IPS DF 4.7 (cell line): ENCODE data around the gene SLC2A10.

Experiments
- DNase-seq: peaks from one replicate; pipeline ENCODE4 v3.0.0-alpha.2; 2013; ENCODE audit warnings: low spot score; ENCODE audit errors: extremely low read depth

Gene SLC2A10

GRCh38 chr20:46682063-46682821, 27.2 kb upstream of the SLC2A10 start:
- DNase-seq, result no peak

- no peak for DNase-seq
Measured at GRCh38 chr20:46683011-46683667, 26.3 kb upstream of the SLC2A10 start.

DNA sequence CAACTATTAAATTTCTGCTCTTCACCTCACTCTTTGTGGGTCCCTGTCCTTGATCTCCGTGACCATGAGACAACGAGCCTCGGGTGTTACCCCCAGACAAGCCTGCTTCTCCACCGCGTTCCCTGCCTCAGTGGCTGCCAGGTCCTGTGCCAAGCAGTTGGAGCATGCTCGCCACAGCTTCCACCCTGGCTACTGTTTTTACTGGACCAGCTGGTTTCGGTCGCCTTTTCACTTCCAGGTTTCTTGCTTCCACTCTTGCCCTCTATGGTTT, 25.8 kb upstream of the SLC2A10 start:
- DNase-seq, result no peak

GRCh38 chr20:46683939-46684750, 25.3 kb upstream of the SLC2A10 start:
- DNase-seq, result no peak

DNA sequence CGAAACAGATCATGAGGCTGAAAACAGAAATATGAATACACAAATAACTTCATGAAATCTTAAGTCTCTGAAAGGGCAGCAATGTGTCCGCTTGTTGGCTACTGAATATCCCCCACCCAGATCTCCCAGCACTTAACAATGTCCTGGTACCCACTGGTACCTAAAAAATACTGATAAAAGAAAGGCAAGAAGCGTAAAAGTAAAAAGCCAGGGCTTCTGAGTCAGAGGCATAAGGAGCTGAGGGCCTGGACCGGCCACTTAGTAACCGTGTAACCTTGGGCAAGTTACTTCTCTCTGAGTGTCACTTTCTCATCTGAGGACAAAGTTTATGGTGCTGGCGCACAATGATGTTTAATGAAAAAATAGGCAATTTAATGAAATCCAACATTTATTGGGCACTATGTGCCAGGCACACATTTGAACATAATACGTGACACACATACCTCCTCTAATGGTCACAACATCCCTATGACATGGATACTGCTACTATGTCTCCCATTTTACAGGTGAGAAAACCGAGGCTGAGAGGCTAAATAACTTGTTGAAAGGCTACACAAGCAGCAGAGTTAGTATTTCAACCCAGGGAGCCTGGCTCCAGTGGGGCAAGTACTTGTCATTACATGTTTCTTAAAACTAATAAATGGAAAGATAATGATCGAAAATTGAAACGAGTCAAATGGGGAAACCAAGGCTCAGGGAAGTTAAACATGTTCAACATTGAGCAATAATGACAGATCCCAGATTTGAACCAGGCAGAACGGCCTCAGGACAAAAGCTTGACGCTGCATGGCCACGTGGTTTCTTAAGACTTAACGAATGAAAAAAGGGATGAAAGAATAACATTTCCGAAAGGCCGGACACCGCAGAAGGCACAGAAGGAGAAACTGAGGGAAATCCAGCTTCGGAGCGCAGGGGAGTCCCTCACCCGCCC, 21.0 kb upstream of the SLC2A10 start:
- DNase-seq, result no peak

GRCh38 chr20:46689082-46689753, 20.2 kb upstream of the SLC2A10 start, which contains the start of gene TP53RK:
Gene TP53RK, minus strand, starts transcription at chr20:46689444. Its CDS starts 30 bp downstream, at chr20:46689414.
- DNase-seq, result peak; percentile 95

DNA sequence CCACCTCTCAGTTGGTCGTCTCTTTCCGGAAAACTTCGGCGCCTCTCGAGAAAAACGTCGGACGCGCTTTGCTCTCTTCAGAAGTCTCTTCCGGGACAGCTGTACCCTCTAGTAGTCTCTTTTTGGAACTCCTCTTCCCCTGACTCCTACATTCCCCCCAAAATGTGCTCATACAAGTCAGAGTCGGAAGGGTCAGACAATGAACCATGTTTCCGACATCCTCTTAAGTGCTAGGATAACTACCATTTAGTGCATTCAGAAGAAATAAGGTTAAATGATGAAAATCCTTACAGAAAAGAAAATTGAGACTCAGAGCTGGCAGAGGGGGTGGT, 19.7 kb upstream of the SLC2A10 start:
- no peak for DNase-seq

GRCh38 chr20:46690219-46691106, 19.0 kb upstream of the SLC2A10 start:
- no peak for DNase-seq

- DNase-seq, result no peak
Measured at GRCh38 chr20:46691196-46691595, 18.3 kb upstream of the SLC2A10 start.

- DNase-seq, result no peak
Measured at GRCh38 chr20:46694484-46694883, 15.0 kb upstream of the SLC2A10 start.

GRCh38 chr20:46695892-46696291, 13.6 kb upstream of the SLC2A10 start:
- DNase-seq, result no peak

- no peak for DNase-seq
Measured at GRCh38 chr20:46696791-46697279, 12.6 kb upstream of the SLC2A10 start.

DNA sequence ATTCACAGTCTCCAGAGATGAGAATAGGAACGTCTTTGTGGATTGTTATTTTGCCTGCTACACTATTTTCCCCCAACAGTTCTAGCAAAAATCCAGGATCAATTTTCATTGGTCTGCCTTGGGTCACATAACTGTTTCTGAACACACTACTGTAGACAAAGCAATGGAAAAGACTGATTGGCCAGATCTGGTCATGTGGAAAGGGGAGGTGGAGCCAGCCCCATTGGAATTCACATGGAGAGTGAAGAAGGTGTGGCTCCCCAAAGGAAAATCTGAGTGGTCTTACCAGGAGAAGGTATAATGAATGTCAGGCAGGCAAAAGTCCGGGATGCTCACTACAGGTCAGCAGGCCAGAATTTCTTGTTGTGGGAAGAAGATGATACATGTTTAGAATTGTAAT, 10.7 kb upstream of the SLC2A10 start:
- DNase-seq, result no peak

DNA sequence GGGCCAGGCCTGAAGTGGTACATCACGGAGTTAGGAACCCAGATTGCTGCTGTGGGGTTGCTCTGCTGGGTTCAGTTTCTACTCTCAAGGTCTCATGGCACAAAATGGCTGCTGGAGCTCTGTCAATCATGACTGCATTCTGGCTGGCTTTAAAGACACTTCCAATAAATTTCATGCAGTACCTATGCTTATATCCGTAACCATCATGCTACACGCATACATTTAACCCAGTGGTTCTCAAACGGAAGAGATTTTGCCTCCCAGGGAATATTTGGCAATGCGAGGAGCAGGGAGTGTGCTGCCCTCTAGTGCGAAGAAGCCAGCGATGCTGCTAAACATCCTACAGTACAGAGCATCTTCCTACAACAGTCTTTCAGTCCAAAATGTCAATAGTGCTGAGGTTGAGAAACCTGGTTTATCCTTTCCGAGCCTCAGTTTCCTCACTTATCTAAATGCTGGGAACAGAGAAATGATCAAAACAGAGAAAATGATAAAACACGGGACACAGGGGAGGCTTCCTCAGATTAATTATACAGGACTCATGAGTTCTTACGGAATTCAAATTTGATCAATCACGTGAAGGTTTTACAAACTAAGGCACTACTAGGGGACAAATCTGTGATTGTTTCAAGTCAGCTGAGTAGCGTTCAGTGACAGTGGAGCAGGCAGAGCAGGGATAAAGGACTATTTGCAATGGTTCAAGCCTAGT, 9.6 kb upstream of the SLC2A10 start:
- no peak for DNase-seq

DNA sequence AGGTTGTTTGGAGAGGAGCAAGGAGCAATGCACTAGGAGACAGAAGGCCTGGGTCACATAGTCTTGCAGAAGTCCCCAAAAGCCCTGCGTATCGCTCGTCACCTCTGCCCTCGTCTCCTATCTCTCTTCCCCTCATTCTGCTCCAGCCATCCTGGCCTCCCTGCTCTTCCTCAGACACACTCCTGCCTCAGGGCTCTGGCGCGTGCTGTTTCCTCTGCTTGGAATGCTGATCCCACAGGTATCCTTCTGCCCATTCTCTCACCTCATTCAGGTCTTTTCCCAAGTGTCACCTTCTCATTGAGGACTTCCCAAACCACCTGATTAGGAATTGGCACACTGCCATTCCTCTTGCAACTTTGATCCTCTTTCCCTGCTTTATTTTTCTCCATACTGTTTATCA, 9.0 kb upstream of the SLC2A10 start:
- DNase-seq, result no peak

DNA sequence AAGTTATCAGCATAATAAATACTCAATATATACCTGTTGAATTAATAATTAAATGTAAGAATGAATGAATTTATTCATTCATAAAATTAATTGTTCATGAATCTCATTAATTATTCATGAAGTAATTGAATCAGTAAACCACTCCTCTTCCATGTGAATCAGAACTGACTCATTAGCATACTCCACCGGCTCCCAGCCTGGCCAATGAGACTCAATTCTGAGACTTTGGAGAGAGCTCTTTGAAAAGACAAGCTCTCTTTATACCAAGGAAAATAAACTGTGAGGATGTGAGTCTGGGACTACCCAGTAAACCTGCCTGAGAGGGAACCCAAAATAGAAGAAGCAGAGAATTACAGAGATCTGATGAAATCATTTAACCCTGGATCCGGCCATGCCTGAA, 8.4 kb upstream of the SLC2A10 start:
- no peak for DNase-seq

DNA sequence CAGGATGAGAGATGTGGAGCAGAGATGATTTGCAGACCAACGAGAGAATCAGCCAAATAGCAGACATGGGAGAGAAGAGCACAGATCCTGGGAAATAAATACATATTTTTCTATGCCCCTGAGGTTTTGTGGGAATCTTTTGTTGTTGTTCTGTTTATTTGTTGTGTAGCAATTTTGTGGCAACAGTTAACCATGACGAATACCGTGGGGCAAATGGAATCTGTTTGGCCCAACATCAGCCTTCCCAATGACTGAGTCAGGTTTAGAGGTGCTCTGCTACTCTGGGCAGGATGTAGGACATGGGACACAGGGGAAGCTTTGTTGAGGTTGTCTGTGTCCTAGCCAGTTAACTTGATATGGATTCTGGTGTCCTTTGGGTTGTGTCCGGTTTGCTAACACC, 7.9 kb upstream of the SLC2A10 start:
- no peak for DNase-seq

DNA sequence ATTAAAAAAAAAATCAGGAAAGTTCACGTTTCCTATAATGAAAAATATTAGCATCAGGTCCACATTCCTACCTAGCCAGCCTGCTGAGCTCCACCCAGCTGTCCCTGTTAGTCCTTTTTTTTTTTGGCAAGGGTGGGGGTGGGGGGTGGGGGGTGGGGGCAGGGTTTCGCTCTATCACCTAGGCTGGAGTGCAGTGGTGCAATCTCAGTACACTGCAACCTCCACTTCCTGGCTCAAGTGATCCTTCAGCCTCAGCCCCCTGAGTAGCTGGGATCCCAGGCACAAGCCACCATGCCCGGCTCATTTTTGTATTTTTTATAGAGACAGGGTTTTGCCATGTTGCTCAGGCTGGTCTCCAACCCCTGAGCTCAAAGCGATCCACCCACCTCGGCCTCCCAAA, 7.5 kb upstream of the SLC2A10 start:
- no peak for DNase-seq
